ENCODE measurements around the gene TEX11.
"Not testable (repeated sequence)": the region's sequence is repeated elsewhere in the genome, so short reads cannot be mapped to it uniquely, and the experiment has no call there.

GRCh38 chrX:70679455-70679854 lies 229.1 kb downstream of the TEX11 start:
- TF ChIP-seq, protein P1, sequence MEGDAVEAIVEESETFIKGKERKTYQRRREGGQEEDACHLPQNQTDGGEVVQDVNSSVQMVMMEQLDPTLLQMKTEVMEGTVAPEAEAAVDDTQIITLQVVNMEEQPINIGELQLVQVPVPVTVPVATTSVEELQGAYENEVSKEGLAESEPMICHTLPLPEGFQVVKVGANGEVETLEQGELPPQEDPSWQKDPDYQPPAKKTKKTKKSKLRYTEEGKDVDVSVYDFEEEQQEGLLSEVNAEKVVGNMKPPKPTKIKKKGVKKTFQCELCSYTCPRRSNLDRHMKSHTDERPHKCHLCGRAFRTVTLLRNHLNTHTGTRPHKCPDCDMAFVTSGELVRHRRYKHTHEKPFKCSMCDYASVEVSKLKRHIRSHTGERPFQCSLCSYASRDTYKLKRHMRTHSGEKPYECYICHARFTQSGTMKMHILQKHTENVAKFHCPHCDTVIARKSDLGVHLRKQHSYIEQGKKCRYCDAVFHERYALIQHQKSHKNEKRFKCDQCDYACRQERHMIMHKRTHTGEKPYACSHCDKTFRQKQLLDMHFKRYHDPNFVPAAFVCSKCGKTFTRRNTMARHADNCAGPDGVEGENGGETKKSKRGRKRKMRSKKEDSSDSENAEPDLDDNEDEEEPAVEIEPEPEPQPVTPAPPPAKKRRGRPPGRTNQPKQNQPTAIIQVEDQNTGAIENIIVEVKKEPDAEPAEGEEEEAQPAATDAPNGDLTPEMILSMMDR (IDR thresholded peaks at IDR 0.05; ENCODE audit: insufficient read depth, low read depth, low read length), result not testable (repeated sequence)
- not testable (repeated sequence) for TF ChIP-seq EZH2 (IDR thresholded peaks at IDR 0.05; ENCODE audit: insufficient read depth, low read length)

Data from astrocyte (in vitro differentiated cells and primary cell).